HG02588 (cell line): ENCODE measurements around the gene AGK.
A peak's percentile ranks its signal among the peaks of the same experiment; 100 is the strongest.
"Not testable (repeated sequence)": the region's sequence is repeated elsewhere in the genome, so short reads cannot be mapped to it uniquely, and the experiment has no call there.

ENCODE experiments used
- ATAC-seq: cut with Tn5 transposase; IDR thresholded peaks from one replicate; pipeline ENCODE4 v1.9.1; 2021; ENCODE audit warnings: mild to moderate bottlenecking, moderate library complexity; ENCODE audit not compliant: unreplicated experiment

AGK gene

GRCh38 chr7:141551782-141552181, 572 bp downstream of the AGK start:
- ATAC-seq: peak; percentile 7

- no peak for ATAC-seq
Measured at GRCh38 chr7:141557360-141557759, 6.2 kb downstream of the AGK start.

- ATAC-seq: not testable (repeated sequence)
Measured at GRCh38 chr7:141557831-141558531, 6.8 kb downstream of the AGK start.

GRCh38 chr7:141558544-141559183, 7.5 kb downstream of the AGK start:
- peak; percentile 50 for ATAC-seq

- no peak for ATAC-seq
Measured at GRCh38 chr7:141559961-141560360, 8.8 kb downstream of the AGK start.

- ATAC-seq: no peak
Measured at GRCh38 chr7:141562036-141562435, 10.8 kb downstream of the AGK start.

- ATAC-seq: no peak
Measured at GRCh38 chr7:141562543-141562942, 11.3 kb downstream of the AGK start.

GRCh38 chr7:141562972-141563371, 11.8 kb downstream of the AGK start:
- ATAC-seq: no peak

GRCh38 chr7:141563956-141564623, 12.9 kb downstream of the AGK start:
- ATAC-seq: peak; percentile 60

GRCh38 chr7:141567432-141567831, 16.2 kb downstream of the AGK start:
- no peak for ATAC-seq

GRCh38 chr7:141568227-141568626, 17.0 kb downstream of the AGK start:
- ATAC-seq: no peak

GRCh38 chr7:141571059-141571458, 19.8 kb downstream of the AGK start:
- ATAC-seq: no peak

GRCh38 chr7:141572175-141572574, 21.0 kb downstream of the AGK start:
- ATAC-seq: no peak

GRCh38 chr7:141573511-141573910, 22.3 kb downstream of the AGK start:
- ATAC-seq: no peak

GRCh38 chr7:141575164-141575563, 24.0 kb downstream of the AGK start:
- no peak for ATAC-seq

- ATAC-seq: no peak
Measured at GRCh38 chr7:141575654-141576448, 24.6 kb downstream of the AGK start.

- no peak for ATAC-seq
Measured at GRCh38 chr7:141577043-141577839, 26.0 kb downstream of the AGK start.

GRCh38 chr7:141579953-141580352, 28.7 kb downstream of the AGK start:
- ATAC-seq: not testable (repeated sequence)

GRCh38 chr7:141582063-141582462, 30.9 kb downstream of the AGK start:
- not testable (repeated sequence) for ATAC-seq

- ATAC-seq: no peak
Measured at GRCh38 chr7:141584935-141585334, 33.7 kb downstream of the AGK start.
